Right atrium auricular region (tissue), 2 donors: ENCODE measurements around the gene CEP63. TPM values are rescaled to one million over a fixed set of nuclear protein-coding genes. Genes with fewer than 3 reads are reported as not detected.
A peak's percentile ranks its signal among the peaks of the same experiment; 100 is the strongest.

Experiments
- DNase-seq: peaks from one replicate; pipeline ENCODE4 v3.0.0-alpha.2; 2019; ENCODE audit warnings: low spot score
- H3K27ac ChIP-seq, 2 donors: fragments of 200-600 bp; sonication (generic); 1 replicate in 1 of 2; 2 replicates in 1 of 2; pipeline ENCODE4 v1.5.1; 2016 to 2019
- H3K27me3 ChIP-seq, 2 donors: fragments of 200-600 bp; sonication (generic); one replicate each; pipeline versions ENCODE4 v1.5.1 to v1.6.0; 2017 to 2019
- H3K36me3 ChIP-seq: fragments of 200-600 bp; sonication (generic); one replicate; pipeline ENCODE4 v1.5.1; 2016
- H3K4me1 ChIP-seq, 2 donors: fragments of 200-600 bp; sonication (generic); one replicate each; pipeline versions ENCODE4 v1.5.1 to v1.6.0; 2017 to 2019
- H3K4me3 ChIP-seq, 2 donors: fragments of 200-600 bp; sonication (generic); 1 replicate in 1 of 2; 2 replicates in 1 of 2; pipeline ENCODE4 v1.5.1; 2017 to 2019; ENCODE audit warnings: mild to moderate bottlenecking in 1 of 2, moderate library complexity in 1 of 2
- H3K9me3 ChIP-seq, 2 donors: fragments of 200-600 bp; sonication (generic); one replicate each; pipeline ENCODE4 v1.5.1; 2019
- total RNA-seq, 2 donors: library from RNA; depleted of rRNA; stranded (reverse); fragments of >200 nt; gene quantifications; one replicate each; pipeline ENCODE4 v1.1.0, GENCODE V29; 2016
- TF ChIP-seq, protein P1 (sequence below), 2 donors: fragments of 200-600 bp; sonication (generic); IDR thresholded peaks; one replicate each; pipeline ENCODE4 v1.5.1; 2019; ENCODE audit warnings: antibody characterized with exemption in 2 of 2

CEP63 gene
- total RNA-seq, 2 donors from 2014 or later: 16.1 to 27.8 TPM

DNA sequence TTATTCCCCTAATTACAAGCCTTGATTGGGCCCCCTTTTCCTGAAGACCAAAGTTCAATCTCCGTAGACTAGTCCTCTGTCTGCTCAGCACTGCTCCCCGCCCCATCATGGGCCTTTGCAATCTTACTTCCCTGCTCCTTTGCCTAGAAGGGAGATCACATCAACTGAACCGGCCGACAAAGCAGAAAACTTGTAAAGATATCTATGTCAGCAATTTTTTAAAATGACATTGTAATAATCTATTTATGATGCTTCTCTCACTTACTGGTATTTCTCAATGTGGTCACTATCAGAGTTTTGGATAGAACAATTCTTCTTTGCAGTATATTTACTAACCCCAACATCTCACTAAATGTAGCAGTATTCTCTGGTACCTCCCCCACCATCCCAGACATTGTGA is 17.3 kb upstream of the CEP63 start:
- Histone ChIP-seq H3K27ac (no peak overlapping the region), H3K9me3 (no peaks in the 10 kb centered on the region), H3K4me1 (peaks cover 0 to 11% of the 10 kb centered on the region in 2 donors), H3K27me3 (no peaks in the 10 kb centered on the region), H3K36me3 (no peaks in the 10 kb centered on the region), H3K4me3 (no peak overlapping the region)
- no peak for DNase-seq
- TF ChIP-seq, protein P1, sequence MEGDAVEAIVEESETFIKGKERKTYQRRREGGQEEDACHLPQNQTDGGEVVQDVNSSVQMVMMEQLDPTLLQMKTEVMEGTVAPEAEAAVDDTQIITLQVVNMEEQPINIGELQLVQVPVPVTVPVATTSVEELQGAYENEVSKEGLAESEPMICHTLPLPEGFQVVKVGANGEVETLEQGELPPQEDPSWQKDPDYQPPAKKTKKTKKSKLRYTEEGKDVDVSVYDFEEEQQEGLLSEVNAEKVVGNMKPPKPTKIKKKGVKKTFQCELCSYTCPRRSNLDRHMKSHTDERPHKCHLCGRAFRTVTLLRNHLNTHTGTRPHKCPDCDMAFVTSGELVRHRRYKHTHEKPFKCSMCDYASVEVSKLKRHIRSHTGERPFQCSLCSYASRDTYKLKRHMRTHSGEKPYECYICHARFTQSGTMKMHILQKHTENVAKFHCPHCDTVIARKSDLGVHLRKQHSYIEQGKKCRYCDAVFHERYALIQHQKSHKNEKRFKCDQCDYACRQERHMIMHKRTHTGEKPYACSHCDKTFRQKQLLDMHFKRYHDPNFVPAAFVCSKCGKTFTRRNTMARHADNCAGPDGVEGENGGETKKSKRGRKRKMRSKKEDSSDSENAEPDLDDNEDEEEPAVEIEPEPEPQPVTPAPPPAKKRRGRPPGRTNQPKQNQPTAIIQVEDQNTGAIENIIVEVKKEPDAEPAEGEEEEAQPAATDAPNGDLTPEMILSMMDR (IDR thresholded peaks at IDR 0.05): no peak

DNA sequence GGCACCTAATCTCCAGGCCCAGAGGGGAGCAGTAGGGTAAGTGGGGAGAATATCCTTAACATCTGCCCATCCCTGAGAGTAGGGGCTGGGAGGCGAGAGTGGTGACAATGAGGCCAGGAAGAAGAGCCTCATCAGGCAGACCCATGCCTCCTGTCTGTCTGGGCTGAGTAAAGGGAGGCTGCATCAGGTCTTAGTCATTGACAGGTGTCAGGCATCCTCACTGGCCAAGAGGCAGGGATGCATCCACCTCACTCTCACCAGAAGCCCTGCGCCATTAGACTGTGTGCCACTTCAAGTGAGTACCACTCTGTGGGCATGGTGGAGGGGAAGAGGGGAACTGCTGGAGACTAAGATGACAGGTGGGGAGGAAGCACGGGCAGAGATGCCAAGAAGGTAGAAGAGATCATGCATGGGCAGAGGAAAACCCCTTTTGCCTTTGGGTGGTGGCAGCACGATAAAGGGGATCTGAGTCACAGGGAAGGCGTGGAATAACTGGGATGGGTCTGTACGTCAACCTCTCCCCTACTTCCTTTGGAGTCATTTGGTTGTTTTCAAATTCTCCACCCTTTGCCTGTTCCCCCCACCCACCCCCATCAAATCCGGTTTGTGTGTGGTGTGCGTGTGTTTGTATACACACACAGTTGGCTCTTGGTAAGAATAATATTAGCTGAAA is 14.2 kb upstream of the CEP63 start:
- no peak for DNase-seq
- Histone ChIP-seq H3K4me1 (peaks cover 0 to 12% of the 10 kb centered on the region in 2 donors), H3K36me3 (no peaks in the 10 kb centered on the region), H3K27me3 (no peaks in the 10 kb centered on the region), H3K4me3 (no peak overlapping the region), H3K27ac (no peak overlapping the region), H3K9me3 (no peaks in the 10 kb centered on the region)
- TF ChIP-seq, protein P1 (IDR thresholded peaks at IDR 0.05): no peak

DNA sequence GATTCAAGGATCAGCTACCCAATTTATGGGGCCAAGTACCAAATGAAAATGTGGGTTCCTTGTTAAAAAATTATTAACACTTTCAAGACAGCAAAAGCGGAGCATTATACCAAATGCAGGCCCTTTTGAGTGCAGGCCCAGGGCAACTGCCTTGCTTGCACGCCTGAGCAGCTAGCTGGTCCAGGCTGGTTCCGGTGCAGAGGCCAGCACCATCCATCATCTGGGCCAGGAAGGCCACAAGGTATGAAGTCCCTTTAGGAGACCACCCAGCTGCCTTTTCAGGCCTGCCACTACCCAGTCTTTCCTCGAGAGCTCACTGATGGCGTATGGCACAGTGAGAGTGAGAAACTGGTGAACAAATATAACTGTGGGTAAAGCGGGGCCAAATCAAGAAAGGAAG is 13.0 kb upstream of the CEP63 start:
- no peaks in the 10 kb centered on the region for H3K27me3 ChIP-seq
- no peaks in the 10 kb centered on the region for H3K9me3 ChIP-seq
- H3K27ac ChIP-seq: no peak overlapping the region
- TF ChIP-seq, protein P1 (IDR thresholded peaks at IDR 0.05): no peak
- H3K4me3 ChIP-seq: no peak overlapping the region
- peaks cover 2% of the 10 kb centered on the region for H3K36me3 ChIP-seq
- DNase-seq: no peak
- peaks cover 0 to 19% of the 10 kb centered on the region in 2 donors for H3K4me1 ChIP-seq

DNA sequence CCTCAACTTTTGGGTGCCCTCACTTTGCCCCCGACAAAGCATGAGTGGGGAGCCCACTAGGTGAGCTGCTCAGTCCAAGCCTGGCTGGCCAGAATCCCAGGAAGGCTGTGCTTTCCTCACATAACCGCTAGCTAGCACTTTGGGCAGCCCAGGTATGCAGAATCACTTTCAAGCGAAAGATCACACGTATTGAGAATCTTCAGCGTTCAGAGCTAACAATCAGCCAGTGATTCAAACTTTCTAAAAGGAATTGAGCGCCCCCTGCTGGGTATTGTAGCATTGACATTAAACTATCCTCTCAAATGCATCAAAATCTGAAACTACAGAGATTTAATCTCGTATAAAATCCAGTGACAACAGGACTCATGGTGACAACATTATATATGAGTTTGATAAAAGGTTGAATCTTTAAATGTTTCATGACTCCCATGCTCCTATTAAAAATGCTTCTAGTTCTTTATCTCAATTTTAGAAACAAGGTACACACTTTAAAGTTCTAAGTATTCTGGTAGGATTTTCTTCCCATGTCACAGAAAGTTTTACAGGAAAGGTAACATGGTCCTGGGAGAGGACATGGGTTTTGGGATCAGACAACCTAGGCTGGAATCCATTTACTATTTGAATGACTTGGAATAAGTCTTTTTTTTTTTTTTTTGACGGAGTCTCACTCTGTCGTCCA is 11.8 kb upstream of the CEP63 start:
- H3K36me3 ChIP-seq: peaks cover 14% of the 10 kb centered on the region
- H3K9me3 ChIP-seq: no peaks in the 10 kb centered on the region
- no peak overlapping the region for H3K27ac ChIP-seq
- TF ChIP-seq, protein P1 (IDR thresholded peaks at IDR 0.05): peak; percentile 62 to 88
- no peaks in the 10 kb centered on the region for H3K27me3 ChIP-seq
- DNase-seq: peak; percentile 84
- peaks cover 0 to 20% of the 10 kb centered on the region in 2 donors for H3K4me1 ChIP-seq
- no peak overlapping the region for H3K4me3 ChIP-seq

DNA sequence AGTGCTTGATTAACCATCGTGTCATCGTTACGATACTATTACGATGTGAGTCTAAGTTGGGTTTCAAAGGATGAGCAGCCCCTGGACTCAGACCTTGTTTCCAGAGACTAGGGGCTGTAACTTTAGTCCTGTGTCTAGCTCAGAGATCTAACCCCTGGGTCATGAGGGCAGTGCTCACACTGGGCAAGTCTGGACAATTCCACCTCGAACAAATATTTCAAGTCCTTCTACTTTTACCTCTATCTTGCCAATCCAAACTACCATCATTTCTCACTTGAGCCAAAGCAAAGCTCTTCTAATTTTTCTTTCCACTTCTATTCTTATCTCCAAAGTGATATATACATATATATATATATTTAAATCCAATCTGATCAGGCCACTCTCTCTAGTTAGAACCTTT is 10.9 kb upstream of the CEP63 start:
- Histone ChIP-seq H3K4me3 (no peak overlapping the region), H3K27ac (no peak overlapping the region), H3K9me3 (no peaks in the 10 kb centered on the region), H3K27me3 (no peaks in the 10 kb centered on the region), H3K4me1 (peaks cover 0 to 20% of the 10 kb centered on the region in 2 donors), H3K36me3 (peaks cover 17% of the 10 kb centered on the region)
- TF ChIP-seq, protein P1 (IDR thresholded peaks at IDR 0.05): no peak
- DNase-seq: no peak
